Keratinocyte (primary cell): ENCODE results near the gene HOXA7. TPM values are rescaled to one million over a fixed set of nuclear protein-coding genes. Genes with fewer than 3 reads are reported as not detected.
A peak's percentile ranks its signal among the peaks of the same experiment; 100 is the strongest.

Source experiments
- DNase-seq: peaks from one replicate; pipeline ENCODE4 v3.0.0-alpha.2; 2011; ENCODE audit warnings: low read depth, missing footprints, low spot score
- FAIRE-seq: peaks from 2 replicates; lab custom pipeline; 2011; peaks lifted over from hg19 to GRCh38; lab: Jason Lieb, UNC
- H2AFZ ChIP-seq: 2 replicates; pipeline ENCODE4 v1.6.0; 2012; ENCODE audit warnings: low read length, control low read depth, inconsistent platforms; ENCODE audit not compliant: control insufficient read depth
- H3K27ac ChIP-seq: 2 replicates; pipeline ENCODE4 v1.5.1; 2011; ENCODE audit warnings: low read length; ENCODE audit not compliant: control insufficient read depth, insufficient read depth
- H3K27me3 ChIP-seq: 3 replicates; pipeline ENCODE4 v1.6.0; 2011; ENCODE audit warnings: low read length; ENCODE audit not compliant: control insufficient read depth, insufficient read depth; ENCODE audit errors: extremely low read depth
- H3K36me3 ChIP-seq, 2 experiments: 2 replicates in 1 of 2; 3 replicates in 1 of 2; pipeline ENCODE4 v1.5.1; 2011; ENCODE audit warnings: low read length in 2 of 2, mild to moderate bottlenecking in 1 of 2; ENCODE audit not compliant: control insufficient read depth in 2 of 2, insufficient read depth in 2 of 2; ENCODE audit errors: extremely low read depth in 1 of 2
- H3K4me1 ChIP-seq: 3 replicates; pipeline ENCODE4 v1.5.1; 2011; ENCODE audit warnings: low read length; ENCODE audit not compliant: control insufficient read depth, insufficient read depth; ENCODE audit errors: extremely low read depth
- H3K4me2 ChIP-seq: 3 replicates; pipeline ENCODE4 v1.6.0; 2011; ENCODE audit warnings: low read depth, low read length; ENCODE audit not compliant: control insufficient read depth, insufficient read depth; ENCODE audit errors: extremely low read depth
- H3K4me3 ChIP-seq, 3 experiments: fragments of 200-600 bp in 1 of 3; sonication (generic) in 1 of 3; 2 replicates in 2 of 3; 3 replicates in 1 of 3; pipeline ENCODE4 v1.5.1; 2011 to 2016; ENCODE audit warnings: low read length in 3 of 3, mild to moderate bottlenecking in 3 of 3, control low read depth in 2 of 3, inconsistent platforms in 1 of 3, low read depth in 1 of 3, mixed read lengths in 1 of 3, mixed run types in 1 of 3, moderate library complexity in 1 of 3; ENCODE audit not compliant: control insufficient read depth in 2 of 3, insufficient read depth in 2 of 3; ENCODE audit errors: extremely low read depth in 1 of 3
- H3K79me2 ChIP-seq: 2 replicates; pipeline ENCODE4 v1.6.0; 2012; ENCODE audit warnings: low read length; ENCODE audit not compliant: control insufficient read depth, insufficient read depth
- H3K9ac ChIP-seq: 3 replicates; pipeline ENCODE4 v1.6.0; 2011; ENCODE audit warnings: low read length; ENCODE audit not compliant: control insufficient read depth, insufficient read depth; ENCODE audit errors: extremely low read depth
- H3K9me1 ChIP-seq: 3 replicates; pipeline ENCODE4 v1.6.0; 2011; ENCODE audit warnings: low read length; ENCODE audit not compliant: control insufficient read depth, insufficient read depth; ENCODE audit errors: extremely low read depth
- H3K9me3 ChIP-seq: 2 replicates; pipeline ENCODE4 v1.5.1; 2012; ENCODE audit warnings: low read depth, low read length; ENCODE audit not compliant: control insufficient read depth
- H4K20me1 ChIP-seq: 3 replicates; pipeline ENCODE4 v1.6.0; 2011; ENCODE audit warnings: low read length; ENCODE audit not compliant: control insufficient read depth, insufficient read depth; ENCODE audit errors: extremely low read depth
- CTCF ChIP-seq, 3 experiments: IDR thresholded peaks in 1 of 3; conservative IDR thresholded peaks in 1 of 3; optimal IDR thresholded peaks in 1 of 3; 2 replicates in 2 of 3; 3 replicates in 1 of 3; pipeline versions ENCODE3 to v1.5.1; 2011; ENCODE audit warnings: low read length in 3 of 3, mild to moderate bottlenecking in 3 of 3, moderate library complexity in 2 of 3, control low read depth in 1 of 3, inconsistent platforms in 1 of 3; ENCODE audit not compliant: insufficient read depth in 2 of 3; ENCODE audit errors: extremely low read depth in 1 of 3
- EZH2 ChIP-seq: IDR thresholded peaks from one replicate; pipeline ENCODE4 v1.6.1; 2012; ENCODE audit warnings: inconsistent platforms, mild to moderate bottlenecking, low read length, moderate library complexity
- dilution Hi-C: fragments of 300-500 bp; cut with MboI; formaldehyde crosslinking; loops from one replicate; pipeline ENCODE4 v1.7.0; 2020; ENCODE audit warnings: low sequenced_read_pairs; ENCODE audit not compliant: extremely low pct_ligation_motif_present
- polyA plus RNA-seq, 5 experiments: library from polyadenylated mRNA; depleted of rRNA in 3 of 5; stranded (reverse) in 3 of 5; stranded (forward) in 1 of 5; unstranded in 1 of 5; fragments of >200 nt; gene quantifications; 1 replicate in 1 of 5; 2 replicates in 3 of 5; 3 replicates in 1 of 5; pipeline versions ENCODE4 v1.2.1 to v1.2.3, GENCODE V29; 2011 to 2012; ENCODE audit warnings: missing spikeins in 2 of 5, low read depth in 1 of 5, low replicate concordance in 1 of 5

Gene HOXA7
- polyA plus RNA-seq, 1 donor (not counting 4 experiments of a cell fraction or from before 2014, with no cell fraction given), result 8.1 TPM

- DNase-seq (no peak), FAIRE-seq (no peak)
- H3K9me3 ChIP-seq, result no peaks in the 10 kb centered on the region
- no peaks in the 10 kb centered on the region for H3K27me3 ChIP-seq
- no peaks in the 10 kb centered on the region for H3K4me1 ChIP-seq
- TF ChIP-seq CTCF (optimal IDR thresholded peaks at IDR 0.05 in 1 of 3, IDR thresholded peaks at IDR 0.05 in 1 of 3, conservative IDR thresholded peaks at IDR 0.05 in 1 of 3; ENCODE audit: extremely low read depth in 1 of 3, insufficient read depth in 2 of 3, low read length in 3 of 3), result no peak
- TF ChIP-seq EZH2, result no peak
- no peaks in the 10 kb centered on the region for H4K20me1 ChIP-seq
- no peak overlapping the region for H3K27ac ChIP-seq
- no peak overlapping the region for H2AFZ ChIP-seq
- peaks cover 0 to 4% of the 10 kb centered on the region in 2 experiments for H3K36me3 ChIP-seq
- H3K4me2 ChIP-seq, result peak overlapping the region; percentile 38
- dilution Hi-C loops, result no loop called here
- H3K79me2 ChIP-seq, result no peaks in the 10 kb centered on the region
- peak overlapping the region; percentile 42 for H3K9ac ChIP-seq
- H3K4me3 ChIP-seq, result no peak overlapping the region
- no peaks in the 10 kb centered on the region for H3K9me1 ChIP-seq
These were observed 33.4 kb downstream of the HOXA7 start for GRCh38 chr7:27123007-27123476.

GRCh38 chr7:27122077-27122910 is 34.2 kb downstream of the HOXA7 start:
- Histone ChIP-seq H3K4me1 (no peaks in the 10 kb centered on the region), H2AFZ (no peak overlapping the region), H3K27me3 (no peaks in the 10 kb centered on the region), H3K36me3 (peaks cover 1 to 4% of the 10 kb centered on the region in 2 experiments), H3K4me2 (peak overlapping the region; percentile 24), H3K4me3 (peak overlapping the region in 2 of 3 experiments; percentile 13 to 35), H3K9me1 (no peaks in the 10 kb centered on the region), H3K9me3 (no peaks in the 10 kb centered on the region), H3K9ac (peak overlapping the region; percentile 29), H3K79me2 (peaks cover 2% of the 10 kb centered on the region), H4K20me1 (no peaks in the 10 kb centered on the region), H3K27ac (peak overlapping the region; percentile 4)
- TF ChIP-seq CTCF (optimal IDR thresholded peaks at IDR 0.05 in 1 of 3, IDR thresholded peaks at IDR 0.05 in 1 of 3, conservative IDR thresholded peaks at IDR 0.05 in 1 of 3; ENCODE audit: extremely low read depth in 1 of 3, insufficient read depth in 2 of 3, low read length in 3 of 3), result no peak
- no peak for TF ChIP-seq EZH2
- DNase-seq, result no peak
- FAIRE-seq, result no peak
- dilution Hi-C loops, result no loop called here
